IMR-90 (cell line): Measurements from ENCODE around the gene DSTYK. TPM values are rescaled to one million over a fixed set of nuclear protein-coding genes. Genes with fewer than 3 reads are reported as not detected.

ENCODE experiments used
- ATAC-seq: fragments of 200-7000 bp; cut with Tn5 transposase; 2 replicates; pipeline ENCODE4 v1.9.1; 2020; ENCODE audit warnings: low read depth, mild to moderate bottlenecking, moderate library complexity
- BruUV-seq: library from RNA; stranded (reverse); fragments of 400-500 nt; replicated peaks from 2 replicates; lab custom pipeline; 2021; lab: Mats Ljungman, UMichigan
- CTCF ChIA-PET: fragments of 300-600 bp; formaldehyde crosslinking; extraction: SDS; loops from one replicate; lab custom pipeline; 2021; ENCODE audit warnings: antibody characterized with exemption; lab: Yijun Ruan, JAX
- POLR2A ChIA-PET: fragments of 300-600 bp; sonication (Branson Sonifier 250); formaldehyde crosslinking; loops from one replicate; lab custom pipeline; 2022; ENCODE audit warnings: antibody characterized with exemption; ENCODE audit not compliant: unreplicated experiment; lab: Charles Lee
- DNase-seq: peaks from one replicate; pipeline ENCODE4 v3.0.0; 2013
- H2AFZ ChIP-seq: replicated peaks from 2 replicates; pipeline ENCODE3; 2013; ENCODE audit warnings: low read length, mild to moderate bottlenecking; ENCODE audit not compliant: poor library complexity
- H2AK5ac ChIP-seq: 2 replicates; pipeline ENCODE4 v1.6.1; 2013; ENCODE audit warnings: low read depth, low read length, inconsistent platforms
- H2AK9ac ChIP-seq: replicated peaks from 2 replicates; pipeline ENCODE3; 2013; ENCODE audit warnings: mild to moderate bottlenecking, low read depth, low read length, moderate library complexity; ENCODE audit not compliant: poor library complexity
- H2BK120ac ChIP-seq: 2 replicates; pipeline ENCODE4 v1.6.1; 2013; ENCODE audit warnings: low read depth, low read length, inconsistent platforms
- H2BK15ac ChIP-seq: 3 replicates; pipeline ENCODE4 v1.6.1; 2013; ENCODE audit warnings: low read depth, low read length, inconsistent platforms
- H2BK20ac ChIP-seq: 2 replicates; pipeline ENCODE4 v1.6.1; 2013; ENCODE audit warnings: low read depth, mild to moderate bottlenecking, inconsistent platforms, low read length, moderate library complexity
- H2BK5ac ChIP-seq: 2 replicates; pipeline ENCODE4 v1.6.1; 2013; ENCODE audit warnings: mild to moderate bottlenecking, low read depth, low read length, inconsistent platforms; ENCODE audit not compliant: poor library complexity, severe bottlenecking
- H3K14ac ChIP-seq: replicated peaks from 2 replicates; pipeline ENCODE4 v1.6.1; 2013; ENCODE audit warnings: low read depth, low read length, inconsistent platforms
- H3K18ac ChIP-seq: 2 replicates; pipeline ENCODE4 v1.6.1; 2013; ENCODE audit warnings: low read depth, low read length, control low read depth
- H3K23ac ChIP-seq: 2 replicates; pipeline ENCODE4 v1.6.1; 2013; ENCODE audit warnings: low read depth, low read length, inconsistent platforms
- H3K27ac ChIP-seq: 2 replicates; pipeline ENCODE4 v1.5.1; 2013; ENCODE audit warnings: mild to moderate bottlenecking, control low read depth, low read length; ENCODE audit not compliant: insufficient read depth
- H3K27me3 ChIP-seq: 2 replicates; pipeline ENCODE4 v1.6.1; 2013; ENCODE audit warnings: low read length; ENCODE audit not compliant: control insufficient read depth, insufficient read depth
- H3K36me3 ChIP-seq: 2 replicates; pipeline ENCODE4 v1.6.1; 2013; ENCODE audit warnings: low read length, mixed read lengths; ENCODE audit not compliant: control insufficient read depth, insufficient read depth
- H3K4ac ChIP-seq: 2 replicates; pipeline ENCODE4 v1.6.1; 2013; ENCODE audit warnings: low read depth, low read length, inconsistent platforms
- H3K4me1 ChIP-seq: 2 replicates; pipeline ENCODE4 v1.6.1; 2013; ENCODE audit warnings: low read length, mixed read lengths; ENCODE audit not compliant: control insufficient read depth, insufficient read depth
- H3K4me2 ChIP-seq: 2 replicates; pipeline ENCODE4 v1.6.1; 2013; ENCODE audit warnings: low read depth, mild to moderate bottlenecking, control low read depth, low read length, moderate library complexity
- H3K4me3 ChIP-seq: 2 replicates; pipeline ENCODE4 v1.5.1; 2013; ENCODE audit warnings: low read depth, mild to moderate bottlenecking, control low read depth, low read length, moderate library complexity; ENCODE audit not compliant: insufficient read depth
- H3K56ac ChIP-seq: 2 replicates; pipeline ENCODE4 v1.6.1; 2013; ENCODE audit warnings: low read length, inconsistent platforms; ENCODE audit not compliant: insufficient read depth; ENCODE audit errors: extremely low read depth
- H3K79me1 ChIP-seq, 2 experiments: 2 replicates each; pipeline ENCODE4 v1.6.1; 2013; ENCODE audit warnings: low read length in 2 of 2, inconsistent platforms in 1 of 2, low read depth in 1 of 2
- H3K9ac ChIP-seq: 2 replicates; pipeline ENCODE4 v1.6.1; 2013; ENCODE audit warnings: low read depth, low read length, control low read depth
- H3K9me1 ChIP-seq: 2 replicates; pipeline ENCODE4 v1.6.1; 2013; ENCODE audit warnings: low read length, inconsistent platforms; ENCODE audit not compliant: insufficient read depth
- H3K9me3 ChIP-seq: 2 replicates; pipeline ENCODE4 v1.6.1; 2013; ENCODE audit warnings: low read length; ENCODE audit not compliant: control insufficient read depth, insufficient read depth
- H4K20me1 ChIP-seq: 2 replicates; pipeline ENCODE4 v1.6.1; 2013; ENCODE audit warnings: low read length, inconsistent platforms; ENCODE audit not compliant: insufficient read depth
- H4K5ac ChIP-seq: 2 replicates; pipeline ENCODE4 v1.6.1; 2013; ENCODE audit warnings: mild to moderate bottlenecking, low read depth, low read length, control low read depth
- H4K8ac ChIP-seq, 2 experiments: 2 replicates each; pipeline ENCODE4 v1.6.1; 2013; ENCODE audit warnings: low read depth in 2 of 2, low read length in 2 of 2, control low read depth in 1 of 2, inconsistent platforms in 1 of 2
- H4K91ac ChIP-seq: 2 replicates; pipeline ENCODE4 v1.6.1; 2013; ENCODE audit warnings: low read depth, low read length, inconsistent platforms; ENCODE audit not compliant: insufficient read depth
- BHLHE40 ChIP-seq: fragments of 150-350 bp; IDR thresholded peaks from 2 replicates; pipeline ENCODE4 v1.6.1; 2016; ENCODE audit warnings: mild to moderate bottlenecking, low read depth, low read length
- CHD1 ChIP-seq: IDR thresholded peaks from 2 replicates; pipeline ENCODE4 v1.6.1; 2012; ENCODE audit warnings: low read depth, low read length, improper control_type of control experiment
- CTCF ChIP-seq: conservative IDR thresholded peaks from 2 replicates; pipeline ENCODE4 v1.5.1; 2012; ENCODE audit warnings: mild to moderate bottlenecking, low read depth, low read length, improper control_type of control experiment
- ELK1 ChIP-seq: fragments of 150-350 bp; IDR thresholded peaks from 2 replicates; pipeline ENCODE4 v1.6.1; 2016; ENCODE audit warnings: low read depth, mild to moderate bottlenecking, low read length, moderate library complexity, borderline replicate concordance
- MAFK ChIP-seq: IDR thresholded peaks from 2 replicates; pipeline ENCODE4 v1.6.1; 2012; ENCODE audit warnings: low read depth, low read length, improper control_type of control experiment
- MAZ ChIP-seq: IDR thresholded peaks from 2 replicates; pipeline ENCODE4 v1.6.1; 2012; ENCODE audit warnings: low read depth, mild to moderate bottlenecking, low read length, improper control_type of control experiment, moderate library complexity, borderline replicate concordance
- MXI1 ChIP-seq: IDR thresholded peaks from 2 replicates; pipeline ENCODE4 v1.6.1; 2012; ENCODE audit warnings: low read depth, mild to moderate bottlenecking, low read length, moderate library complexity, borderline replicate concordance
- NFE2L2 ChIP-seq: fragments of 150-350 bp; IDR thresholded peaks from 2 replicates; pipeline ENCODE4 v1.6.1; 2016; ENCODE audit warnings: low read depth, mild to moderate bottlenecking, low read length
- POLR2A ChIP-seq: IDR thresholded peaks from 2 replicates; pipeline ENCODE4 v1.6.1; 2012; ENCODE audit warnings: mild to moderate bottlenecking, low read depth, low read length
- RAD21 ChIP-seq: IDR thresholded peaks from 2 replicates; pipeline ENCODE4 v1.6.1; 2012; ENCODE audit warnings: low read length, improper control_type of control experiment
- RCOR1 ChIP-seq: IDR thresholded peaks from 2 replicates; pipeline ENCODE4 v1.6.1; 2012; ENCODE audit warnings: mild to moderate bottlenecking, low read length, improper control_type of control experiment; ENCODE audit not compliant: insufficient replicate concordance
- RFX5 ChIP-seq: IDR thresholded peaks from 2 replicates; pipeline ENCODE4 v1.8.0; 2012; ENCODE audit warnings: low read depth, mild to moderate bottlenecking, low read length, moderate library complexity
- SMC3 ChIP-seq: fragments of 150-350 bp; IDR thresholded peaks from 2 replicates; pipeline ENCODE4 v1.6.1; 2016; ENCODE audit warnings: low read depth, mild to moderate bottlenecking, antibody characterized with exemption, low read length, moderate library complexity
- USF2 ChIP-seq: fragments of 150-350 bp; IDR thresholded peaks from 2 replicates; pipeline ENCODE4 v1.6.1; 2017; ENCODE audit warnings: mild to moderate bottlenecking, antibody characterized with exemption, low read length, low read depth
- WGBS, 2 experiments: methylation state at CpG; one replicate each; pipeline versions ENCODE4 v1.1.5 to v1.1.7; 2013; ENCODE audit warnings: missing lambda C conversion rate in 2 of 2; ENCODE audit not compliant: insufficient read length in 1 of 2; ENCODE audit errors: extremely low coverage in 2 of 2; 5-methylcytosine and 5-hydroxymethylcytosine counted together
- dilution Hi-C: fragments of 300-500 bp; cut with HindIII; formaldehyde crosslinking; loops from one replicate; pipeline ENCODE4 v1.14.3; 2018; ENCODE audit warnings: low sequenced_read_pairs; ENCODE audit not compliant: unreplicated experiment
- in situ Hi-C: fragments of 300-500 bp; cut with MboI; formaldehyde crosslinking; loops from 3 replicates; pipeline ENCODE4 v1.14.3; 2019; ENCODE audit warnings: low sequenced_read_pairs, inconsistent platforms, mixed read lengths
- intact Hi-C: fragments of 100-400 bp; cut with micrococcal nuclease; formaldehyde crosslinking; loops from 2 replicates; pipeline ENCODE4 v1.10.0; 2022
- polyA plus RNA-seq, 3 experiments: library from polyadenylated mRNA; depleted of rRNA; stranded (reverse); fragments of >200 nt; gene quantifications; 2 replicates each; pipeline ENCODE4 v1.2.3, GENCODE V29; 2012; ENCODE audit warnings: low replicate concordance in 1 of 3
- total RNA-seq: library from RNA; depleted of rRNA; stranded (reverse); fragments of >200 nt; gene quantifications from 2 replicates; pipeline ENCODE4 v1.2.3, GENCODE V29; 2012

The DSTYK gene
- total and polyA plus RNA-seq, 2 of the 4 experiments (the other 2 are of a cell fraction), result 8.0 to 18.3 TPM

GRCh38 chr1:205244384-205244783, 32.9 kb upstream of the DSTYK start:
- ChIA-PET CTCF (interaction anchor here (1.6 to 2.2 kb wide), 2 partner anchors 12 kb away, joined by 6 to 12 read pairs; no protein-coding TSS in a partner anchor), POLR2A (interaction anchor here (0.6 kb wide), 1 partner anchor 15 kb away, joined by 3 read pairs; no protein-coding TSS in a partner anchor)

More at GRCh38 chr1:205244384-205244783, 32.9 kb upstream of the DSTYK start:
- H3K79me1 ChIP-seq, result peaks cover 1 to 3% of the 10 kb centered on the region in 2 experiments; a peak in 2 of 4 replicates
- ATAC-seq (no peak), DNase-seq (no peak)
- WGBS, 2 experiments, result 75% methylated on average over 2 of the region's 4 CpGs; no CpG with 5 or more reads in 1 of the 2 experiments
- no peak overlapping the region for H3K56ac ChIP-seq
- 0 out of 2 replicates have a peak, but pooled peaks cover 2% of the 10 kb centered on the region for H3K36me3 ChIP-seq
- no peak overlapping the region for H3K23ac ChIP-seq
- H3K27ac ChIP-seq, result no peak overlapping the region
- no peak overlapping the region for H3K4ac ChIP-seq
- H2AK9ac ChIP-seq, result no peak overlapping the region
- H2BK5ac ChIP-seq, result no peak overlapping the region
- no peak overlapping the region for H2BK15ac ChIP-seq
- BruUV-seq, result no TSS peak
- no peak overlapping the region for H3K9ac ChIP-seq
- H3K14ac ChIP-seq, result no peak overlapping the region
- H3K9me3 ChIP-seq, result no peaks in the 10 kb centered on the region
- peaks cover 28% of the 10 kb centered on the region for H3K4me1 ChIP-seq
- H3K4me3 ChIP-seq, result no peak overlapping the region
- dilution Hi-C loops, result no loop called here
- H3K9me1 ChIP-seq, result peaks cover 9% of the 10 kb centered on the region; the same call in 1 of the 2 replicates
- no peak overlapping the region for H2AFZ ChIP-seq
- no peak overlapping the region for H2BK20ac ChIP-seq
- TF ChIP-seq USF2 (no peak), POLR2A (no peak), RCOR1 (no peak), RAD21 (no peak), BHLHE40 (no peak), ELK1 (no peak), MXI1 (no peak), RFX5 (no peak), MAFK (no peak), SMC3 (no peak), CHD1 (no peak), CTCF (no peak), NFE2L2 (no peak), MAZ (no peak)
- in situ Hi-C loops, result no loop called here
- 0 out of 2 replicates have a peak, but pooled peaks cover under 1% of the 10 kb centered on the region for H4K20me1 ChIP-seq
- no peak overlapping the region for H2BK120ac ChIP-seq
- H4K91ac ChIP-seq, result no peak overlapping the region
- H2AK5ac ChIP-seq, result no peak overlapping the region
- intact Hi-C loops, result no loop called here
- H3K4me2 ChIP-seq, result no peak overlapping the region
- no peak overlapping the region for H4K8ac ChIP-seq
- no peaks in the 10 kb centered on the region for H3K27me3 ChIP-seq
- H3K18ac ChIP-seq, result no peak overlapping the region
- H4K5ac ChIP-seq, result no peak overlapping the region
